GM13976 (cell line): ENCODE data around the gene SELP.

ENCODE experiments used
- DNase-seq: peaks from one replicate; pipeline ENCODE4 v3.0.0; 2012; ENCODE audit warnings: low spot score
- CTCF ChIP-seq: IDR thresholded peaks from 2 replicates; pipeline ENCODE4 v1.5.1; 2012; ENCODE audit warnings: borderline replicate concordance, mild to moderate bottlenecking; ENCODE audit not compliant: insufficient read depth; ENCODE audit errors: extremely low read depth, missing control alignments, control extremely low read depth
- in situ Hi-C: fragments of 300-500 bp; cut with MboI; formaldehyde crosslinking; loops from one replicate; pipeline ENCODE4 v1.12.0; 2022; ENCODE audit warnings: low sequenced_read_pairs, mixed read lengths, inconsistent platforms; ENCODE audit not compliant: unreplicated experiment

Gene SELP

GRCh38 chr1:169653873-169654272, 23.9 kb upstream of the SELP start:
- DNase-seq = no peak
- no peak for TF ChIP-seq CTCF
- in situ Hi-C loops = no loop called here

- DNase-seq = no peak
- no peak for TF ChIP-seq CTCF
- in situ Hi-C loops = no loop called here
Observed at GRCh38 chr1:169651035-169651434, 21.1 kb upstream of the SELP start.

- TF ChIP-seq CTCF = no peak
Observed at GRCh38 chr1:169650551-169650950, 20.6 kb upstream of the SELP start.

GRCh38 chr1:169648709-169649108, 18.8 kb upstream of the SELP start:
- TF ChIP-seq CTCF = no peak

More at GRCh38 chr1:169650551-169650950, 20.6 kb upstream of the SELP start:
- in situ Hi-C loops = no loop called here
- no peak for DNase-seq

GRCh38 chr1:169648187-169648586, 18.3 kb upstream of the SELP start:
- in situ Hi-C loops = no loop called here
- no peak for TF ChIP-seq CTCF
- DNase-seq = no peak

More at GRCh38 chr1:169648709-169649108, 18.8 kb upstream of the SELP start:
- DNase-seq = no peak
- in situ Hi-C loops = no loop called here

GRCh38 chr1:169647512-169647911, 17.6 kb upstream of the SELP start:
- in situ Hi-C loops = no loop called here
- TF ChIP-seq CTCF = no peak
- DNase-seq = no peak

- no peak for TF ChIP-seq CTCF
- in situ Hi-C loops = no loop called here
- no peak for DNase-seq
Observed at GRCh38 chr1:169644297-169644696, 14.4 kb upstream of the SELP start.
